ENCODE data around the gene S100A10.

Gene S100A10

GRCh38 chr1:152035539-152036266 lies 42.0 kb upstream of the S100A10 start:
- H3K4me3 ChIP-seq (ENCODE audit: low read depth, low read length) = peak overlapping the region; percentile 79
- no peak for TF ChIP-seq CTCF (IDR thresholded peaks at IDR 0.05; ENCODE audit: low read depth, low read length)

- H3K4me3 ChIP-seq (ENCODE audit: low read depth, low read length) = peak overlapping the region; percentile 79
- peak; percentile 68 for TF ChIP-seq CTCF (IDR thresholded peaks at IDR 0.05; ENCODE audit: low read depth, low read length)
Measured at GRCh38 chr1:152034654-152035538, 41.2 kb upstream of the S100A10 start.

GRCh38 chr1:152034324-152034653 lies 40.6 kb upstream of the S100A10 start:
- no peak for TF ChIP-seq CTCF (IDR thresholded peaks at IDR 0.05; ENCODE audit: low read depth, low read length)
- peak overlapping the region; percentile 79 for H3K4me3 ChIP-seq (ENCODE audit: low read depth, low read length)

GRCh38 chr1:152029929-152030211 lies 36.2 kb upstream of the S100A10 start:
- H3K4me3 ChIP-seq (ENCODE audit: low read depth, low read length) = no peak overlapping the region
- TF ChIP-seq CTCF (IDR thresholded peaks at IDR 0.05; ENCODE audit: low read depth, low read length) = no peak

- H3K4me3 ChIP-seq (ENCODE audit: low read depth, low read length) = no peak overlapping the region
- TF ChIP-seq CTCF (IDR thresholded peaks at IDR 0.05; ENCODE audit: low read depth, low read length) = no peak
Measured at GRCh38 chr1:152029144-152029928, 35.7 kb upstream of the S100A10 start.

GRCh38 chr1:152026895-152027294 lies 33.2 kb upstream of the S100A10 start:
- TF ChIP-seq CTCF (IDR thresholded peaks at IDR 0.05; ENCODE audit: low read depth, low read length) = no peak
- no peak overlapping the region for H3K4me3 ChIP-seq (ENCODE audit: low read depth, low read length)
